NCI-H345 (cell line): Measurements from ENCODE around the gene DZIP1.
A peak's percentile ranks its signal among the peaks of the same experiment; 100 is the strongest.
"Not testable (repeated sequence)": the region's sequence is repeated elsewhere in the genome, so short reads cannot be mapped to it uniquely, and the experiment has no call there.

Experiments used
- DNase-seq: peaks from one replicate; lab custom pipeline; 2025; lab: John Stamatoyannopoulos, UW

Gene DZIP1

GRCh38 chr13:95644601-95645052 is at the start of gene DZIP1:
Gene DZIP1, minus strand, starts transcription at chr13:95644706. Its CDS starts 2,677 bp downstream, at chr13:95642029.
- peak; percentile 89 for DNase-seq

GRCh38 chr13:95690986-95691385 is 46.5 kb upstream of the DZIP1 start:
- DNase-seq: not testable (repeated sequence)

- DNase-seq: no peak
Observed at GRCh38 chr13:95689582-95689926, 45.0 kb upstream of the DZIP1 start.

- DNase-seq: not testable (repeated sequence)
Observed at GRCh38 chr13:95684960-95685359, 40.5 kb upstream of the DZIP1 start.

- no peak for DNase-seq
Observed at GRCh38 chr13:95684418-95684817, 39.9 kb upstream of the DZIP1 start.

GRCh38 chr13:95679722-95680121 is 35.2 kb upstream of the DZIP1 start:
- DNase-seq: no peak

- DNase-seq: no peak
Observed at GRCh38 chr13:95678967-95679366, 34.5 kb upstream of the DZIP1 start.

GRCh38 chr13:95677564-95678266 is 33.2 kb upstream of the DZIP1 start:
- no peak for DNase-seq

- DNase-seq: peak; percentile 98
Observed at GRCh38 chr13:95676762-95677563, 32.5 kb upstream of the DZIP1 start, which contains the start of gene DNAJC3. Gene DNAJC3, plus strand, starts transcription at chr13:95677139. Its CDS starts 117 bp downstream, at chr13:95677256.

GRCh38 chr13:95676105-95676761 is 31.7 kb upstream of the DZIP1 start:
- peak; percentile 57 for DNase-seq

GRCh38 chr13:95671597-95671996 is 27.1 kb upstream of the DZIP1 start:
- no peak for DNase-seq

GRCh38 chr13:95667235-95667634 is 22.7 kb upstream of the DZIP1 start:
- not testable (repeated sequence) for DNase-seq

- peak; percentile 37 for DNase-seq
Observed at GRCh38 chr13:95660981-95661581, 16.6 kb upstream of the DZIP1 start.

GRCh38 chr13:95659500-95659899 is 15.0 kb upstream of the DZIP1 start:
- no peak for DNase-seq

GRCh38 chr13:95656386-95657015 is 12.0 kb upstream of the DZIP1 start:
- DNase-seq: no peak

GRCh38 chr13:95652821-95653220 is 8.3 kb upstream of the DZIP1 start:
- no peak for DNase-seq

GRCh38 chr13:95652244-95652764 is 7.8 kb upstream of the DZIP1 start:
- DNase-seq: no peak

- no peak for DNase-seq
Observed at GRCh38 chr13:95650696-95651095, 6.2 kb upstream of the DZIP1 start.

GRCh38 chr13:95647321-95647720 is 2.8 kb upstream of the DZIP1 start:
- DNase-seq: no peak

GRCh38 chr13:95643936-95644598 is 439 bp downstream of the DZIP1 start:
- peak; percentile 39 for DNase-seq

GRCh38 chr13:95643571-95643935 is 953 bp downstream of the DZIP1 start:
- DNase-seq: peak; percentile 25
